Activated CD4-positive, alpha-beta T cell treated with anti-CD3 and anti-CD28 coated beads, Interleukin-2, amount 50 U/mL, for 48 hours (primary cell): ENCODE data around the gene P2RY1.
A peak's percentile ranks its signal among the peaks of the same experiment; 100 is the strongest.

ENCODE experiments used
- DNase-seq, 2 experiments: peaks; one replicate each; pipeline ENCODE4 v3.0.0-alpha.2; 2020

The P2RY1 gene, protein sequence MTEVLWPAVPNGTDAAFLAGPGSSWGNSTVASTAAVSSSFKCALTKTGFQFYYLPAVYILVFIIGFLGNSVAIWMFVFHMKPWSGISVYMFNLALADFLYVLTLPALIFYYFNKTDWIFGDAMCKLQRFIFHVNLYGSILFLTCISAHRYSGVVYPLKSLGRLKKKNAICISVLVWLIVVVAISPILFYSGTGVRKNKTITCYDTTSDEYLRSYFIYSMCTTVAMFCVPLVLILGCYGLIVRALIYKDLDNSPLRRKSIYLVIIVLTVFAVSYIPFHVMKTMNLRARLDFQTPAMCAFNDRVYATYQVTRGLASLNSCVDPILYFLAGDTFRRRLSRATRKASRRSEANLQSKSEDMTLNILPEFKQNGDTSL

DNA sequence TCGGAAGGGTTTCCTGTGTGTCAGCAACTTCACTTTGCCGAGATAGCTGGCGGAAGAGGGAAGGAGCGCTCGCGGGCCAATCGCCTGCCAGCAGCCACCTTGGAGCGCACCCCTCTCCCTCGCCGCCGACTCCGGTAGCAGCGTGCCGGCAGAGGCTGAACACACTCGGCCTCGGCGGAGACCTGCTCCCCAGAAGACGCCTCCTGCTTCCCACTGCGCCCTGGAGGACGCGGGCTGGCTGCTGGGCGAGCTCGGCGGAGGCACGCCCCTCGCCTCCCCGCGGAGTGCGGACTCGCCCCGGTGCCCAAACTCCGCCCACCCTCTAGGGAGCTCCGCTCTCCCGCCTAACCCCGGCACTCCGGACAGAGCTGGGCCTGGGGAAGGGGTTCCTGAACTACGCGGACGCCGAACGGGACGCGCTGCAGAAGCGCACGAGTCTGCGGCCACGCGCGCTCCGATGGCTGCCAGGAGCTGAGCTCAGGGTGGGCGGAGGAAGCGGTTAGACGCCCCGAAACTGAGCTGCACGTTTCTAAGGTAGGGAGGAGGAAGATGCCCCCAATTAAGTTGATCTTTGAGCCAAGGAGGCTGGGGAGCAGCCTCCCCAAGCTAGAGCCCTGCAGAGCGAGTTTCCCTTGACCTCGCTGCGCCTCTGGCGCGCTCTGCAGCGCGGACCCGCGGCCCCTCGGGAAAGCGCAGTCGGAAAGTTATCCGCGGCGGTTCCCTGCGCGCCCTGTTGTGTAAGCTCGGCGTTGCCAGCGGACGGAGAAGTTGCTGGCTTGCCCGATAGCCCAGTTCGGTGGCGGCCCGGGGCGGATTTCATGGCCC is at the start of gene P2RY1:
Gene P2RY1 (plus strand): TSS at position 356 of the 825 bp plus-strand sequence. CDS start 652 bp downstream, outside the sequence.
- peak; percentile 25 to 41 for DNase-seq

DNA sequence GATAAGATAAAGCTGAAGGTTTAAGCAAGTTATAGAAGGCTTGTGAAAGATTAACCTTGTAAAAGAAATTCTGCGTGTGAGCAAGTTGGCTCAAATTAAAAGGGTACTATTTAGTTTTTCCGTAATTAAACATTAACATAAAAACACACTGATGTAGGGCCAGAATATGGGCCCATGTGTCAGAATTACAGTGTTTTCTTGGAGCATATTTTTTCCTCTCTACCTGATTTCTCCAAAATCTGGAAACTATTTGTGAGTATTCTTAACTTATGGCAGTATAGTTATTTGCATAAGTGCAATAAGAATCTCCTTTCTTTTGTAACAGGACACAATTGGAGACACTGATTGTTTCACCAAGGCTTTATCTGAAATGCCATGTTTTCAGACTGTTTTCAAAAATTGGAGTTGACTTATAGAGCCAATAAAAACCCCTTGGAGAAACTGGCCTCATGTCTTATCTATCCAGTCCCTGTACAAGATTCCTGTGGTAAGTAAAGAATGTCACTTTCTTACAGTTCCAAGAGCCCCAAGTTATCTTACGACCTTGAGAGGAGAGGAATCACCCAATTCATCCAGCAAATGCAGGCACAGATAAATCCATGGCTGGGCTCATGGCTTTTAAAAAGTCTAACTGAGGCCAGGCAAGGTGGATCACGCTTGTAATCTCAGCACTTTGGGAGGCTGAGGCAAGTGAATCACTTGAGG is 47.8 kb upstream of the P2RY1 start:
- DNase-seq: no peak

DNA sequence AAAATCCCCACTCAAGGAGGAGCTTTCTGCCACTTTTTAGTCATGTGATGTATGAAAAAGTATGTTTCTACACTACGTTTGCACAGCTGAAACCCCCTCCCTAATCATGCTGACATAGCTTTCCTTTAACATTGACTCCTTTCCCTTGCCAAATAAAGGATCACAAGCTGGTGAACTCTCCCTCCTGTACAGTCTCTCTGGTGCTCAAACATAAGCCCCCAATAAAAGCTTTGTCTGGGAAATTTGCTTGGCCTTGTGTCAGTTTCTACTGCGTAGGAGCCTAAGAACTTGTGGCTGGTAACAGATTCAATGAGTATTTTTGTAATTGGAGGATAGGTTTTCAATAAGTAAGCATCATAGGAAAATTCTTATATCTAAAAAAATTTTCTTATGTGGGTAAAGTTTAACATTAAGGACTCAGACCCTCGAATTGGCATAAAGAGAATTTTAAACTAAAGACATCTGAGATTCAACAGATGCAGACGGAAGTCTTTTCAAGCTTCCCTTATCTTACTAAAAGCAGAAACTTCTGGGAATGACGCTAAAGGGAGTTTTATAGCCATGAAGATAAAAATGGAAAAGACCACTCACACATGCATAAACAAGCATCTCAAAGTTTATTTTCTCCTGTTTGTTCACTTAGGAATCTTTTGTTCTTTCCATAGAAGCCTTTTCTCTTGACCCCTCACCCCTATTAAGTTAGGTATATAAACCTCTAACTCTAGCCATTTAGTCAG is 44.1 kb upstream of the P2RY1 start:
- no peak for DNase-seq

DNA sequence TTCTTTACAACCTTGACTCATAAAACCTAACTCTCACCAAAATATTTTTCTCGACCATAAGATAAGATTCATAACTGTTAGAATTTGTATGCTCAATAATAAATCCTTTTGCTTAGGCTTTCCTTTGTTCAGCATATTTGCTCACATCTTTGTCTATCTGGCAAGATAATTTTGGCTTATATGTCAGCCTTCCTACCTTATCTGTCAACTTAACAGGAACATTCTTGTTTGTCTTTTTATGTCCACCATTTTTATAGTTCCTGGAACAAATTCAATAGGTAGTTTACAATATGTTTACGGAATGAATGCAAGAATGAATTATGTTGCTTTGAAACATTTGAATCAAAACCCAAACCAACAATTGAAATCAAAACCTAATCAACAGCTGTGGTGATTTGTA is 41.0 kb upstream of the P2RY1 start:
- no peak for DNase-seq

DNA sequence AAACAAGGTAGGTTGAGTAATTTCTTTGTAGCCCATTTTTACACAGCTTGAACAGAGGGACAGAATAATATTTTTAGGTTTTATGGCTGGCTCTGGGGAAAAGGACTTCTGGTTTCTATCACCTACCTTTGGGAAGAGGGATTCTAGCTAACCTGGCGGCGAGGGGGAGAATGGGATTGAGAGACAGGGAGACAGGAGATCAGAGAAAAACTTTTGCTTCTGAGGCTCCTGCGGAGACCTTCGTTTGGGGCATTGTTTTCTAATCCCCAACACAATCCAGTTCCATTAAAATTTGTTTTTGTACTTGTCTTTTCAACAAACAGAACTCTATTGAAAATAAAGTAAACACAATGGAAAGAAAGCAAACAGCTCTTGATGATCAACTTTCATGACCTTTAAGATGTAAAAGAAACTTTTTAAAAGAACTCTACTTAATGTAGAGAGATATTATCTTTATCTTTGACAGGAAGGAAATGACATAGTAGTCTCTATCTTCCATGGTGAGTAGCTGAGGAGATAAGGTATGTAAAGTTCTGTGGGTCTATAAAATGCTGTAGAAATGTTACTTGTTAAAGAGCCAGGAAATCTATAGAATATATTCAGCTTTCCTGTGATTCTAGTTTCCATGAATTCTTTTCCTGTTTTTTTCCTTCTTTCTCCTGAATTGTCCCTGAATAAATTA is 37.0 kb upstream of the P2RY1 start:
- no peak for DNase-seq

DNA sequence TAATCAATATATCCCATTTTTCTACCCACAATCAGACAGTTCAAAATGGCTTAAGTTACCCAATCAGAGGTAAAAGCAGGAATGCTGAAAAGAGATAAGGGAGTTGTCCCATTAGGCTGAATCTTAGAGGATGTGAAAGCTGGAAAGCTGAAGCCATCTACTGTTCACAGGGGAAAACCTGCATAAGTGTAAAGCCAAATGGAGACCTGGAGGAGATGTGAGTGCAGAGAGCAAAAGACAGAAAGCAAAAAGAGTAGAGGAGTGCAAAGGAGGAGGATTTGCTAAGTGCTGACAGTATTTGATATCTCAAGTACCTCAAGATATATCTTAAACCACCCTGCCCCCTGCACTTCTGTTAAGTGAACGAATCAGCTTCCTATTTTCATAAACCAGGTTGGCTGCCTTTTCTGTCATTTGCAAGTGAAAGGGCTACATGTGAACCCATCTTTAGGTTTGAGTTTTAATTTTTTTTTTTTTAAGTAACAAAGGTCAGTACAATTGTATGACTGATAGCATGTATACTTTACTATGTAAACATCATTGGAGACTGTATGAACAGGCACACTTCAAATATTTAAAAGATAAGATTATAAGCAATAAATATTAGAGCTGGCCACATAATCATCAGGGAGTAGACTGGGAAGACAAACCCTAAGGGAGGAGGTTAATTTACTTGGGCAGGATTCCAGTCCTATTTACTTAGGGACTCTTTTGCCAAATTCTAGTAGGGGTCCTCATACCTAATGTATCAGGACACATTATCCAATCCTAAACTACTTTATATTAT is 22.8 kb upstream of the P2RY1 start:
- no peak for DNase-seq

DNA sequence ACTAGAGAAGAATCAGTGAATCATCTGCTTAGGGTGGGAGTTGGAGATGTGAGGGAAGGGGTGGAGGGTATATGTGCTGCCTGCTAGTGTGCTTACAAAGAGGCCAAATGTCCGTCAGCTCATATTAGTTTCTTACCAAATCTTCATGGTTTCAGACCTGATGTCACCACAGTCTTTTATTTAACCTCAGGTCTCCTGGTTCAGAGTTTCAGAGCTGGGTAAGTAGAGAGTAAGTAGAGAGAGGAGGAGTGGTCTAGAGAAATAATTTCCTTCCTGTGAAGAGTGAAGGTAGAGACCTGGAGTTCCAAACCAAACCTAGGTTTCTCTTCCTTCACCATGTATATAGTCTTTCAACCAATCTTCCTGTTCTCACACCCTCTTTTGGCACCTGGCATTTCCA is 17.5 kb upstream of the P2RY1 start:
- no peak for DNase-seq

DNA sequence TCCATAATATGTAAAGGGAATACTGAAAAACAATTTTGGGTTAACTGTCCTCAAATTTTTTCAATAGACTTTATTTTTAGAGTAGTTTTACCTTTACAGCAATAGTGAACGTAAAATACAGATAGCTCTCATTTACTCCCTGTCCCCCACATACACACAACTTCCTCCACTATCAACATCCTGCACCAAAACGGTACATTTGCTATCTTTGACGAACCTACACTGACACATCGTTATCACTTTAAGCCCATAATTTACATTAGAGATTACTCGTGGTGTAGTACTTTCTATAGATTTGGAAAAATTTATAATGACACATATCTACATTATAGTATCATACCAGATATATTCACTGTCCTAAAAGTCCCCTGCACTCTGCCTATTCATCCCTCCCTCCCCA is 16.9 kb upstream of the P2RY1 start:
- no peak for DNase-seq

DNA sequence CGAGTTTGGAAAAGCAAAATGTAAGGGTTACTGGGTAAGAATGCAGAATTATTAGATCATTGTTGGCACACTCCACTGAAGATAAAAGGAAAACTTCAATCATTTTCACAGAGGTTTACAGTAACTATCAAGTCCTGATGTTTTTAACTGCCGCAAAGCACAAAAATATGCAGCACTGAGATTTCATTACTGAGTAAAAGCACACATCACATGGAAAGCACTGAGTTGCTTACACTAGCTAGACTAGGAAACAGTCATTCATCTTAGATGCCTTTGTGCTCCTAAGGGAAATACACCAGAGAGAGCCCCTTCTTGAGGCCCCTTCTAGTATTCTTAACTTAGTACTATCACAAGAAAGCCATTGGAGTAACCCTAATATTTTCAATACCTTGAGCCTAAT is 11.8 kb upstream of the P2RY1 start:
- no peak for DNase-seq

DNA sequence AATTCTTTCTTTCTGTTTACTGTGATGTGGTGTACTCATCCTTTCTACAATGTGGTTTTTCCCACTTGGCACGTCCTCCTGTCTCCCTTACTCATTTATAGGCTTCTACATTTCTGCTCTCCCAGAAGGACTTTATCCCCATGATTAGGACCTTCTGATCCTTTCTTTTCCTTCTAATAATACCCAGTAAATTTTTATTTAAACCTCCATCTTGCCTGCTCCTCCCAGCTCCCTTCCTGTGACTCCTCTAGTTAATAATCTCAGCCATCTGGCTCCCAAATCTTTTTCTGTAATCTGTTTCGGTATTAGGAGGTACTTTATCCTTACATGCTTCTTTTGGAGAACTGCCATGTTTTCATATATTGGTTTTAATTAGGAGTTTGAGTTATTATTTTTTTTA is 11.2 kb upstream of the P2RY1 start:
- DNase-seq: no peak

DNA sequence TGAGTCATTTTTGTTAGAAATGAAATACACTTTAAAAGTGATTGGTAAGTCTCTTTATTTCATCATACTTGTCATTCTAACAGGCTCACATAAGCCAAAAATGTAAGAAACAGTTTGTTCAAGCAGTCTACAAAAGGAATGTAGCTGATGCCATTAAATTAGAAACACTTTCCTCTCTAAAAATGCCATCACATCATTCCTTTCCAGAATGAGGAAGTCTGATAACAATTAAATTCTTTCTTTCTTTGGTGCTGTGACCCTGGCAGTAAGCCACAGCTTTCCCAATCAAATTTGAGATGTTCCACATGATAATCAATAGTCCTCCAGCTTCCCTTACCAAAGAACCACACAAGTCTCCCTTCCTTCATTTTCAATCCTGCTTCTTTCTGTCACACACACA is 9.4 kb upstream of the P2RY1 start:
- DNase-seq: no peak

DNA sequence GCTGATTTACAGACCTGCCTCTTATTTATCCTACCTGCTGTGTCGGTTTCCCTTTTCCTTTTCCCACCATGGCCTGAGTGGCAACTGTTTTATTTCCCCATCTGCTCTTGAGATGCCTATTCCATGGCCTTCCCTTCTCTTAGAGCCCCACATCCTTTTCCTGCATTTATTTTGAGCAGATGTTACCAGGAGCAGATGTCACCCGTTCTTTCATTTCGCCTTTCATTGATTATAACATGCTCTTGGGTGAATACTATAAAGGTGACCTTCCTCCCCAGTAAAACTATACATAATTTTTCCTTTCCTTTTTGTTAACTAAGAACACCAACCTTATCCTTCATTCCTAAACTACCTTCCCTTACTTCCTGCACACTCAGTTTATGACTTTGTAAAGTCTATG is 8.5 kb upstream of the P2RY1 start:
- DNase-seq: no peak

DNA sequence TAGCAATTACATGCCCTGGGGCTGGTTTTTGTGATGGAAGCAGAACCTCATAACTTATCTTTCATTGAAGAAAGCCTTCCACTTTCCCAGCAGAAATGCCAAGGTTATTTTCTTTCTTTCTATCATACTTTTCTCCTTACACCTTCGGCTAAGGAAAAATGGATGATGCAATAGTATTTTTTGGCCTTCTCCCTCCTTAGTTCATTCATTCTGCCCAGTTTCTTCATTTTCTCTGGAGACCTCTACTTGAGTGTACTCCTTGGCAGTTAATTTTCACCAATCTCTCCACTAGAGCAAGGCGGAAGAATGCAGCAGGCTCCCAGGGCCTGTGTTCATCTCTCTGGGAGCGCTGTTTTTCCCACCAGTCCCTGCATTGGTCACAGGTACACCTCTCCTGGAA is 7.6 kb upstream of the P2RY1 start:
- DNase-seq: no peak

DNA sequence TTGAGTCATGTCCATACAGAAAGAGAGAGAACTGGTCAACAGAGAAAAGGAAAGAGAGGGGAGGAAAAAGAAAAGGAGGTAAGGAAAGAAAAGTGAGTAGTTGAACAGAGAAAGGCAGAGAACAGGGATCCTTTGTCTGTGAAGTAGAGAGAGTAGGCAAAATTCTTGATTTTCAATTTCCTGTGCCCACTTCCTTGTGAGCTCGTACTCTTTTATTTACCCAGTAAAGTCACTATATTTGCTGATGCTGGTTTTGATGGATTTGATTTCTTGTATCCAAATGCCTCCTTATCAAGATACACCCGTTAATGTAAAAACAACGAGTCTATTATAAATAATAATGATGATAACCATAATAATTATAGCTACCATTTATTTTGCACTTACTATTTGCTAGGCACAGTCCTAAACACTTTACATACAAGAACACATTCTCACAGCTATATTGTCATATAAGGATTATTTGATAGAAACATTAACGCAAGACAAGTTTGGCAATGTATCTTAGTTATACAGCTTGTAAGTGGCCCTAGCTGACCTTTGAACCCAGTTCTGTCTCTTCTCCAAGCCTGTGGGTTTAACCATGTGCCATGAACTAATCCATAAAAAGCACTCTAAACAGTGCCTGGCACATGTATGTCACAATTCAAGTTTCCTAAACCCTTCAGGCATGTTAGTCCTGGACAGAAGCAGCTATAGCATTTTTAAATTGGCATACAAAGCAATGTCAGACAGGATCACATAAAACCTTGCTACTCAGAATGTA is 6.7 kb upstream of the P2RY1 start:
- no peak for DNase-seq

DNA sequence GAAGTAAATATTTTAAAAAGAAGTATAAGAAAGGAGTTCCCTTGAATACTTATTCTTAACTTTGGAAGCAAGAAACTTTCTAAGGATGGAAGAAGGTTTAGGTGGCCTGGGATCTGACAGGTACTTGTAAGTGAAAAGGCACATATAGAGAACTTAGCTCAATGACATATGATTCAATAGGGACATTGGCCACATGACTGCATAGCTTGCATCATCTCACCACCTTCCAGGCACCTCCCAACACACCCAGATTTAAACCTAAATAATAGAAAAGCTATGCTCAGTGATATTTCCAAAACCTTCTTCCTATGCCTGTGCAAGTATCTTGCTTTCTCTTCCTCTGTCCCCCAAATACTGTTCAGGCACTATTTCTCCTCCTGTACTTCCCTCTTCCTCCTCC is 4.7 kb upstream of the P2RY1 start:
- no peak for DNase-seq

DNA sequence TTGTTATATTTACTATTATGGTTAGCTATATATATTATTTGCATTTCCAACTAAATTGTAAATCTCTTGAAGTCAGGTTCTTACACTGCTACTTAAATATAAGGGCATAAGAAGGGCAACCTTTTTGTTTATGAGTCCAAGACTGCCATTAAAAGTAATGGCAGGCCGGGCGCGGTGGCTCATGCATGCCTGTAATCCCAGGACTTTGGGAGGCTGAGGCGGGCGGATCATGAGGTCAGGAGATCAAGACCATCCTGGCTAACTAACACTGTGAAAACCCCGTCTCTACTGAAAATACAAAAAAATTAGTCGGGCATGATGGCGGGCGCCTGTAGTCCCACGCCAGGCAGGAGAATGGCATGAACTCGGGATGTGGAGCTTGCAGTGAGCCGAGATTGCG is 2.9 kb upstream of the P2RY1 start:
- DNase-seq: no peak

DNA sequence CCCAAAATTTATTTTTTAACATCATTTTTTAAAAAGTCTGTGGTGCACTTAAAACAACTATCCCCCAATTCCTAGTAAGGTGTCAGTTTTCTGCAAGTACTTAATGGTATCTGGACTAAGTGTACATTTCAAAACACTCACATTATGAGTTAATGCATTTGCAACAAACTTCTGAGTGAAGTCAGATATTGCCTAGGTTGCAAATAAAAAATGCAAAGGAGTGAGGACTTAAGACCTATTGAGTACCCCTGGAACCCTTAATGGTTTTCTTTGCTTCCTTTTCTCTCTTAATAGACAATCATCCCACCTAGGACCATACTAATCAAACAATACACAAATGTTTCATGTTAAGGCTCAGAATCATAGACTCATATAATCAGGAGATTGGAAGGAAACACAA is 1.8 kb upstream of the P2RY1 start:
- DNase-seq: no peak

DNA sequence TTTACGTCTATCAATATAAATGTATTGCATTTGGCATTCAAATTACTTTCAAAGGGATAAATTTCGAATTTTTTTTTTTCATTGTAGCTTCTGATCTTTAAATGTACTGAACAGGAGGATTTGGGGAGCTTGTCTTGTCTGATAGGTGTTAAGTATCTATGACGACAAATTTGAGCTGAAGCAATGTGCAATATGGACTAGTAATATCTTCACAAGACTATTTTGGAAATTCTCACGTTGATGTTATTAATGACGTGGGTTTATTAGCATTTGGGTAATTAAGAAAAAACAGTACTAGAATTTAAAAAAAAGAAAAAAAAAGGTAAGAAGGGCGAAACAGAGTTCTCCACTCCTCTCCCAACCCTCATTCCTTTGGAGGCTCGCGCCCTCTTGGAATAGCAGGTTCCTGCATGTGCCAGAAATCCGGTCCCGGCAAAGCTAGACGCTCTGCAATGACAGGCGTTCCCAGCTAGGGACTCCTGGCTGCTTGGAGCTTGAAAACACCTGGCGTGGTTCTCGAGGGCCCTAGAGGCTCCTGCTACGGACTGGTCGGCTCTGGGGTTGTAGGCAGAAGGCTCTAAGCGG is 648 bp upstream of the P2RY1 start:
- DNase-seq: no peak

DNA sequence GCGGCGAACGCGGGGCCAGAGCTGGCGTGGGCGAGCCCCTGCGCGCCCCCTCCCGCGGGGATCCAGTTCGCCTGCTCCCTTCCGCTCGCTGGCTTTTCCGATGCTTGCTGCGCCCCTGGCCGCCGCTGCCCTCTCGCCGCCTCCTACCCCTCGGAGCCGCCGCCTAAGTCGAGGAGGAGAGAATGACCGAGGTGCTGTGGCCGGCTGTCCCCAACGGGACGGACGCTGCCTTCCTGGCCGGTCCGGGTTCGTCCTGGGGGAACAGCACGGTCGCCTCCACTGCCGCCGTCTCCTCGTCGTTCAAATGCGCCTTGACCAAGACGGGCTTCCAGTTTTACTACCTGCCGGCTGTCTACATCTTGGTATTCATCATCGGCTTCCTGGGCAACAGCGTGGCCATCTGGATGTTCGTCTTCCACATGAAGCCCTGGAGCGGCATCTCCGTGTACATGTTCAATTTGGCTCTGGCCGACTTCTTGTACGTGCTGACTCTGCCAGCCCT is 721 bp downstream of the P2RY1 start:
- DNase-seq: peak in 1 of 2 experiments; percentile 4

DNA sequence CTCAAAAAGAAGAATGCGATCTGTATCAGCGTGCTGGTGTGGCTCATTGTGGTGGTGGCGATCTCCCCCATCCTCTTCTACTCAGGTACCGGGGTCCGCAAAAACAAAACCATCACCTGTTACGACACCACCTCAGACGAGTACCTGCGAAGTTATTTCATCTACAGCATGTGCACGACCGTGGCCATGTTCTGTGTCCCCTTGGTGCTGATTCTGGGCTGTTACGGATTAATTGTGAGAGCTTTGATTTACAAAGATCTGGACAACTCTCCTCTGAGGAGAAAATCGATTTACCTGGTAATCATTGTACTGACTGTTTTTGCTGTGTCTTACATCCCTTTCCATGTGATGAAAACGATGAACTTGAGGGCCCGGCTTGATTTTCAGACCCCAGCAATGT is 1.3 kb downstream of the P2RY1 start:
- no peak for DNase-seq
